CD14-positive monocyte (primary cell): ENCODE measurements around the gene KIAA0513. TPM values are rescaled to one million over a fixed set of nuclear protein-coding genes. Genes with fewer than 3 reads are reported as not detected.
A peak's percentile ranks its signal among the peaks of the same experiment; 100 is the strongest.

ENCODE experiments used
- DNase-seq, 3 donors: peaks; one replicate each; pipeline ENCODE4 v3.0.0-alpha.2; 2011 to 2022
- H2AFZ ChIP-seq: 2 replicates; pipeline ENCODE4 v1.6.0; 2012; ENCODE audit warnings: mild to moderate bottlenecking, low read depth, low read length, inconsistent platforms; ENCODE audit not compliant: insufficient read depth, poor library complexity, severe bottlenecking
- H3K27ac ChIP-seq, 2 donors: 1 replicate in 1 of 2; 2 replicates in 1 of 2; pipeline ENCODE4 v1.5.1; 2012 to 2013; ENCODE audit warnings: low read length in 2 of 2, control low read depth in 1 of 2, inconsistent platforms in 1 of 2, low read depth in 1 of 2, mild to moderate bottlenecking in 1 of 2
- H3K27me3 ChIP-seq, 2 donors: one replicate each; pipeline versions ENCODE4 v1.6.0 to v1.6.1; 2011 to 2013; ENCODE audit warnings: low read length in 2 of 2; ENCODE audit not compliant: control insufficient read depth in 2 of 2, insufficient read depth in 2 of 2
- H3K36me3 ChIP-seq, 2 donors: replicated peaks in 1 of 2; 1 replicate in 1 of 2; 2 replicates in 1 of 2; pipeline versions ENCODE4 v1.5.1 to v1.6.1; 2012 to 2013; ENCODE audit warnings: low read length in 2 of 2, control low read depth in 1 of 2, inconsistent platforms in 1 of 2, mild to moderate bottlenecking in 1 of 2; ENCODE audit not compliant: insufficient read depth in 2 of 2, control insufficient read depth in 1 of 2
- H3K4me1 ChIP-seq, 2 donors: 1 replicate in 1 of 2; 2 replicates in 1 of 2; pipeline versions ENCODE4 v1.5.1 to v1.6.1; 2012 to 2013; ENCODE audit warnings: low read length in 2 of 2, control low read depth in 1 of 2, inconsistent platforms in 1 of 2, mild to moderate bottlenecking in 1 of 2, moderate library complexity in 1 of 2; ENCODE audit not compliant: insufficient read depth in 2 of 2, control insufficient read depth in 1 of 2
- H3K4me2 ChIP-seq: replicated peaks from 2 replicates; pipeline ENCODE3; 2012; ENCODE audit warnings: low read length, moderate library complexity, mild to moderate bottlenecking; ENCODE audit not compliant: poor library complexity, severe bottlenecking; ENCODE audit errors: extremely low read depth
- H3K4me3 ChIP-seq, 3 experiments: fragments of 200-600 bp in 1 of 3; sonication (generic) in 1 of 3; replicated peaks in 1 of 3; 1 replicate in 2 of 3; 2 replicates in 1 of 3; pipeline ENCODE4 v1.5.1; 2011 to 2013; ENCODE audit warnings: low read length in 3 of 3, mild to moderate bottlenecking in 3 of 3, control low read depth in 2 of 3, low read depth in 2 of 3, inconsistent platforms in 1 of 3, moderate library complexity in 1 of 3
- H3K79me2 ChIP-seq: 2 replicates; pipeline ENCODE4 v1.6.0; 2012; ENCODE audit warnings: mild to moderate bottlenecking, control low read depth, inconsistent platforms, low read length, moderate library complexity; ENCODE audit not compliant: insufficient read depth
- H3K9ac ChIP-seq: 2 replicates; pipeline ENCODE4 v1.6.0; 2017; ENCODE audit warnings: low read length, mild to moderate bottlenecking; ENCODE audit not compliant: insufficient read depth, poor library complexity, severe bottlenecking
- H3K9me3 ChIP-seq, 2 donors: replicated peaks in 1 of 2; 1 replicate in 1 of 2; 2 replicates in 1 of 2; pipeline versions ENCODE4 v1.5.1 to v1.6.1; 2012 to 2013; ENCODE audit warnings: low read length in 2 of 2, control low read depth in 1 of 2; ENCODE audit not compliant: control insufficient read depth in 1 of 2, insufficient read depth in 1 of 2
- H4K20me1 ChIP-seq: 2 replicates; pipeline ENCODE4 v1.6.0; 2012; ENCODE audit warnings: mild to moderate bottlenecking, low read length, control low read depth, moderate library complexity; ENCODE audit not compliant: insufficient read depth
- H3K27ac Mint-ChIP-seq, 7 donors: one replicate each; pipeline ENCODE4 v1.8.0; 2020; ENCODE audit warnings: mild to moderate bottlenecking in 7 of 7, mixed read lengths in 7 of 7, moderate library complexity in 6 of 7, inconsistent platforms in 2 of 7
- H3K27me3 Mint-ChIP-seq, 3 donors: one replicate each; pipeline ENCODE4 v1.8.0; 2021 to 2022; ENCODE audit warnings: low read depth in 3 of 3, mild to moderate bottlenecking in 3 of 3, mixed read lengths in 3 of 3, moderate library complexity in 3 of 3, inconsistent platforms in 1 of 3
- H3K36me3 Mint-ChIP-seq, 2 donors: one replicate each; pipeline ENCODE4 v1.8.0; 2020; ENCODE audit warnings: mixed read lengths in 2 of 2, inconsistent platforms in 1 of 2, mild to moderate bottlenecking in 1 of 2
- H3K4me1 Mint-ChIP-seq: one replicate; pipeline ENCODE4 v1.8.0; 2020; ENCODE audit warnings: mild to moderate bottlenecking, mixed read lengths
- H3K4me3 Mint-ChIP-seq, 2 donors: one replicate each; pipeline ENCODE4 v1.8.0; 2020; ENCODE audit warnings: mild to moderate bottlenecking in 2 of 2, mixed read lengths in 2 of 2, moderate library complexity in 1 of 2
- H3K9me3 Mint-ChIP-seq, 7 donors: one replicate each; pipeline ENCODE4 v1.8.0; 2020 to 2022; ENCODE audit warnings: mixed read lengths in 7 of 7, mild to moderate bottlenecking in 6 of 7, moderate library complexity in 6 of 7, inconsistent platforms in 2 of 7
- WGBS: methylation state at CpG from one replicate; pipeline ENCODE4 v1.1.5; 2013; ENCODE audit warnings: missing lambda C conversion rate; ENCODE audit not compliant: insufficient coverage; 5-methylcytosine and 5-hydroxymethylcytosine counted together
- intact Hi-C, 2 donors: fragments of 100-400 bp; cut with micrococcal nuclease; formaldehyde crosslinking; loops; one replicate each; pipeline versions ENCODE4 v1.15.0 to v1.15.1; 2023
- polyA plus RNA-seq, 3 donors: library from polyadenylated mRNA; depleted of rRNA in 1 of 3; unstranded in 2 of 3; stranded (reverse) in 1 of 3; fragments of 300-500 nt in 2 of 3; fragments of >200 nt in 1 of 3; fragmentation: Illumina TruSeq in 2 of 3; gene quantifications; 1 replicate in 2 of 3; 2 replicates in 1 of 3; pipeline ENCODE4 v1.2.3, GENCODE V29; 2012 to 2021
- TF ChIP-seq, protein P1 (sequence below): fragments of 200-600 bp; IDR thresholded peaks from one replicate; pipeline ENCODE4 v1.8.0; 2022; ENCODE audit warnings: antibody characterized with exemption, mild to moderate bottlenecking

The KIAA0513 gene
- polyA plus RNA-seq, 3 donors: 21.4 to 77.5 (median 32.7) TPM

GRCh38 chr16:85067024-85067423 lies 39.4 kb downstream of the KIAA0513 start:
- WGBS: 98% methylated on average over 14 of the region's 18 CpGs
- H3K36me3 ChIP-seq: peaks cover 66 to 81% of the 10 kb centered on the region in 2 donors
- H3K4me2 ChIP-seq: no peak overlapping the region
- H3K79me2 ChIP-seq: peaks cover 59% of the 10 kb centered on the region
- Mint-ChIP-seq H3K27me3 (peaks cover 0 to 1% (median 1%) of the 10 kb centered on the region in 3 donors), H3K4me3 (no peak overlapping the region), H3K27ac (no peak overlapping the region), H3K4me1 (peaks cover 30% of the 10 kb centered on the region), H3K36me3 (peaks cover 79 to 95% of the 10 kb centered on the region in 2 donors), H3K9me3 (no peaks in the 10 kb centered on the region)
- H2AFZ ChIP-seq: no peak overlapping the region
- H4K20me1 ChIP-seq: peaks cover 66% of the 10 kb centered on the region
- H3K4me1 ChIP-seq: peaks cover 22 to 30% of the 10 kb centered on the region in 2 donors
- DNase-seq: no peak
- H3K27ac ChIP-seq: no peak overlapping the region
- TF ChIP-seq, protein P1, sequence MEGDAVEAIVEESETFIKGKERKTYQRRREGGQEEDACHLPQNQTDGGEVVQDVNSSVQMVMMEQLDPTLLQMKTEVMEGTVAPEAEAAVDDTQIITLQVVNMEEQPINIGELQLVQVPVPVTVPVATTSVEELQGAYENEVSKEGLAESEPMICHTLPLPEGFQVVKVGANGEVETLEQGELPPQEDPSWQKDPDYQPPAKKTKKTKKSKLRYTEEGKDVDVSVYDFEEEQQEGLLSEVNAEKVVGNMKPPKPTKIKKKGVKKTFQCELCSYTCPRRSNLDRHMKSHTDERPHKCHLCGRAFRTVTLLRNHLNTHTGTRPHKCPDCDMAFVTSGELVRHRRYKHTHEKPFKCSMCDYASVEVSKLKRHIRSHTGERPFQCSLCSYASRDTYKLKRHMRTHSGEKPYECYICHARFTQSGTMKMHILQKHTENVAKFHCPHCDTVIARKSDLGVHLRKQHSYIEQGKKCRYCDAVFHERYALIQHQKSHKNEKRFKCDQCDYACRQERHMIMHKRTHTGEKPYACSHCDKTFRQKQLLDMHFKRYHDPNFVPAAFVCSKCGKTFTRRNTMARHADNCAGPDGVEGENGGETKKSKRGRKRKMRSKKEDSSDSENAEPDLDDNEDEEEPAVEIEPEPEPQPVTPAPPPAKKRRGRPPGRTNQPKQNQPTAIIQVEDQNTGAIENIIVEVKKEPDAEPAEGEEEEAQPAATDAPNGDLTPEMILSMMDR: no peak
- intact Hi-C loops: no loop called here
- H3K9me3 ChIP-seq: no peaks in the 10 kb centered on the region
- H3K27me3 ChIP-seq: no peaks in the 10 kb centered on the region
- H3K9ac ChIP-seq: no peak overlapping the region
- no peak overlapping the region for H3K4me3 ChIP-seq

- no peak overlapping the region for H3K27ac ChIP-seq
- peaks cover 69 to 85% of the 10 kb centered on the region in 2 donors for H3K36me3 ChIP-seq
- H3K27me3 ChIP-seq: no peaks in the 10 kb centered on the region
- 92% methylated on average over 5 of the region's 8 CpGs for WGBS
- H3K4me1 ChIP-seq: peaks cover 18 to 30% of the 10 kb centered on the region in 2 donors
- peaks cover 0 to 1% (median 1%) of the 10 kb centered on the region in 3 donors for H3K27me3 Mint-ChIP-seq
- peaks cover 55% of the 10 kb centered on the region for H3K79me2 ChIP-seq
- peaks cover 26% of the 10 kb centered on the region for H3K4me1 Mint-ChIP-seq
- H2AFZ ChIP-seq: no peak overlapping the region
- H3K9me3 ChIP-seq: no peaks in the 10 kb centered on the region
- intact Hi-C loops: no loop called here
- H3K27ac Mint-ChIP-seq: peak overlapping the region in 1 of 7 donors; percentile 43
- H3K9ac ChIP-seq: no peak overlapping the region
- no peak overlapping the region for H3K4me3 Mint-ChIP-seq
- H4K20me1 ChIP-seq: peaks cover 67% of the 10 kb centered on the region
- TF ChIP-seq, protein P1: no peak
- peaks cover 81 to 95% of the 10 kb centered on the region in 2 donors for H3K36me3 Mint-ChIP-seq
- DNase-seq: no peak
- no peak overlapping the region for H3K4me2 ChIP-seq
- H3K4me3 ChIP-seq: no peak overlapping the region
- no peaks in the 10 kb centered on the region for H3K9me3 Mint-ChIP-seq
Observed at GRCh38 chr16:85067426-85067825, 39.8 kb downstream of the KIAA0513 start.
